ENCODE measurements around the gene C4orf50.

The C4orf50 gene

GRCh38 chr4:5974321-5974720 is 43.9 kb downstream of the C4orf50 start:
- Histone ChIP-seq H3K4me3 (ENCODE audit: low read depth, low read length, poor library complexity, severe bottlenecking) (no peak overlapping the region), H3K4me1 (ENCODE audit: insufficient read depth, low read length, severe bottlenecking) (no peaks in the 10 kb centered on the region), H4K20me1 (ENCODE audit: insufficient read depth, low read length) (no peaks in the 10 kb centered on the region), H3K4me2 (ENCODE audit: low read length) (no peak overlapping the region), H3K9me2 (ENCODE audit: low read depth, low read length) (no peaks in the 10 kb centered on the region), H3F3A (ENCODE audit: insufficient read depth, low read length) (no peaks in the 10 kb centered on the region), H3K27me3 (ENCODE audit: insufficient read depth, low read length) (no peaks in the 10 kb centered on the region), H3K27ac (ENCODE audit: low read depth, low read length, poor library complexity, severe bottlenecking) (no peak overlapping the region), H3K9ac (ENCODE audit: low read length) (no peak overlapping the region), H3K36me3 (ENCODE audit: insufficient read depth, low read length) (no peaks in the 10 kb centered on the region), H3K79me2 (ENCODE audit: insufficient read depth, low read length) (no peaks in the 10 kb centered on the region), H2AFZ (ENCODE audit: low read length) (no peak overlapping the region), H3K9me3 (ENCODE audit: low read length) (no peaks in the 10 kb centered on the region)
- no peak for TF ChIP-seq EZH2 (IDR thresholded peaks at IDR 0.05; ENCODE audit: borderline replicate concordance, low read length)
- no peak for TF ChIP-seq CTCF (IDR thresholded peaks at IDR 0.05; ENCODE audit: low read length)

GRCh38 chr4:5973486-5974220 is 44.6 kb downstream of the C4orf50 start:
- TF ChIP-seq CTCF (IDR thresholded peaks at IDR 0.05; ENCODE audit: low read length) (no peak), EZH2 (IDR thresholded peaks at IDR 0.05; ENCODE audit: borderline replicate concordance, low read length) (no peak)
- no peaks in the 10 kb centered on the region for H3K4me1 ChIP-seq (ENCODE audit: insufficient read depth, low read length, severe bottlenecking)
- no peaks in the 10 kb centered on the region for H4K20me1 ChIP-seq (ENCODE audit: insufficient read depth, low read length)
- H3F3A ChIP-seq (ENCODE audit: insufficient read depth, low read length) = no peaks in the 10 kb centered on the region
- no peaks in the 10 kb centered on the region for H3K27me3 ChIP-seq (ENCODE audit: insufficient read depth, low read length)
- H3K79me2 ChIP-seq (ENCODE audit: insufficient read depth, low read length) = no peaks in the 10 kb centered on the region
- no peaks in the 10 kb centered on the region for H3K9me2 ChIP-seq (ENCODE audit: low read depth, low read length)
- no peak overlapping the region for H3K4me2 ChIP-seq (ENCODE audit: low read length)
- H2AFZ ChIP-seq (ENCODE audit: low read length) = no peak overlapping the region
- no peak overlapping the region for H3K9ac ChIP-seq (ENCODE audit: low read length)
- no peak overlapping the region for H3K27ac ChIP-seq (ENCODE audit: low read depth, low read length, poor library complexity, severe bottlenecking)
- no peaks in the 10 kb centered on the region for H3K36me3 ChIP-seq (ENCODE audit: insufficient read depth, low read length)
- H3K4me3 ChIP-seq (ENCODE audit: low read depth, low read length, poor library complexity, severe bottlenecking) = no peak overlapping the region
- no peaks in the 10 kb centered on the region for H3K9me3 ChIP-seq (ENCODE audit: low read length)

- Histone ChIP-seq H3K9ac (ENCODE audit: low read length) (no peak overlapping the region), H3K27ac (ENCODE audit: low read depth, low read length, poor library complexity, severe bottlenecking) (no peak overlapping the region), H3K4me2 (ENCODE audit: low read length) (no peak overlapping the region), H3K79me2 (ENCODE audit: insufficient read depth, low read length) (no peaks in the 10 kb centered on the region), H3K4me3 (ENCODE audit: low read depth, low read length, poor library complexity, severe bottlenecking) (no peak overlapping the region), H3F3A (ENCODE audit: insufficient read depth, low read length) (no peaks in the 10 kb centered on the region), H3K9me3 (ENCODE audit: low read length) (no peaks in the 10 kb centered on the region), H3K36me3 (ENCODE audit: insufficient read depth, low read length) (no peaks in the 10 kb centered on the region), H3K27me3 (ENCODE audit: insufficient read depth, low read length) (no peaks in the 10 kb centered on the region), H4K20me1 (ENCODE audit: insufficient read depth, low read length) (no peaks in the 10 kb centered on the region), H3K4me1 (ENCODE audit: insufficient read depth, low read length, severe bottlenecking) (no peaks in the 10 kb centered on the region), H3K9me2 (ENCODE audit: low read depth, low read length) (no peaks in the 10 kb centered on the region), H2AFZ (ENCODE audit: low read length) (no peak overlapping the region)
- TF ChIP-seq CTCF (IDR thresholded peaks at IDR 0.05; ENCODE audit: low read length) (no peak), EZH2 (IDR thresholded peaks at IDR 0.05; ENCODE audit: borderline replicate concordance, low read length) (no peak)
Measured at GRCh38 chr4:5973033-5973432, 45.2 kb downstream of the C4orf50 start.

Measured in OCI-LY1 (cell line).